Measurements from ENCODE around the gene PATL1. TPM values are rescaled to one million over a fixed set of nuclear protein-coding genes. Genes with fewer than 3 reads are reported as not detected.
"Not testable (repeated sequence)": the region's sequence is repeated elsewhere in the genome, so short reads cannot be mapped to it uniquely, and the experiment has no call there.

Gene PATL1
- total RNA-seq, 1 donor = 19.1 TPM

- DNase-seq (ENCODE audit: low read depth) = no peak
- no peak for TF ChIP-seq CTCF (IDR thresholded peaks at IDR 0.05; ENCODE audit: insufficient read depth, low read length)
- H3K4me3 ChIP-seq (ENCODE audit: low read depth, low read length) = no peak overlapping the region
Observed at GRCh38 chr11:59630493-59630892, 38.3 kb downstream of the PATL1 start.

GRCh38 chr11:59629996-59630395, 38.8 kb downstream of the PATL1 start:
- H3K4me3 ChIP-seq (ENCODE audit: low read depth, low read length) = no peak overlapping the region
- no peak for TF ChIP-seq CTCF (IDR thresholded peaks at IDR 0.05; ENCODE audit: insufficient read depth, low read length)
- no peak for DNase-seq (ENCODE audit: low read depth)

- not testable (repeated sequence) for DNase-seq (ENCODE audit: low read depth); H3K4me3 ChIP-seq (ENCODE audit: low read depth, low read length)
Observed at GRCh38 chr11:59626969-59627368, 41.9 kb downstream of the PATL1 start.

- no peak for DNase-seq (ENCODE audit: low read depth)
- TF ChIP-seq CTCF (IDR thresholded peaks at IDR 0.05; ENCODE audit: insufficient read depth, low read length) = no peak
- H3K4me3 ChIP-seq (ENCODE audit: low read depth, low read length) = no peak overlapping the region
Observed at GRCh38 chr11:59625703-59626102, 43.1 kb downstream of the PATL1 start.

- no peak overlapping the region for H3K4me3 ChIP-seq (ENCODE audit: low read depth, low read length)
- no peak for TF ChIP-seq CTCF (IDR thresholded peaks at IDR 0.05; ENCODE audit: insufficient read depth, low read length)
- no peak for DNase-seq (ENCODE audit: low read depth)
Observed at GRCh38 chr11:59617876-59618275, 51.0 kb downstream of the PATL1 start.

- no peak for DNase-seq (ENCODE audit: low read depth)
- peak overlapping the region; percentile 61 for H3K4me3 ChIP-seq (ENCODE audit: low read depth, low read length)
- no peak for TF ChIP-seq CTCF (IDR thresholded peaks at IDR 0.05; ENCODE audit: insufficient read depth, low read length)
Observed at GRCh38 chr11:59616396-59616982, 52.3 kb downstream of the PATL1 start.

GRCh38 chr11:59615637-59616395, 53.0 kb downstream of the PATL1 start, which contains the start of gene OSBP:
OSBP (minus strand) TSS chr11:59615774; CDS start chr11:59615664, 110 bp downstream.
- H3K4me3 ChIP-seq (ENCODE audit: low read depth, low read length) = peak within 1 kb of the TSS; percentile 80
- peak; percentile 100 for DNase-seq (ENCODE audit: low read depth)
- no peak for TF ChIP-seq CTCF (IDR thresholded peaks at IDR 0.05; ENCODE audit: insufficient read depth, low read length)
